HAP-1 (cell line): ENCODE results near the gene TMEM8B.

Source experiments
- DNase-seq, 2 experiments: peaks; one replicate each; pipeline ENCODE4 v3.0.0-alpha.2; 2016 to 2020; ENCODE audit warnings: low spot score in 2 of 2
- H3K27me3 ChIP-seq: fragments of 250-450 bp; sonication (Bioruptor Pico); 2 replicates; pipeline ENCODE4 v1.5.1; 2020; ENCODE audit warnings: low read depth, mild to moderate bottlenecking, moderate library complexity
- H3K36me3 ChIP-seq: fragments of 250-450 bp; sonication (Bioruptor Pico); replicated peaks from 2 replicates; pipeline ENCODE4 v1.5.1; 2020; ENCODE audit warnings: mild to moderate bottlenecking
- H3K4me1 ChIP-seq: fragments of 250-450 bp; sonication (Bioruptor Pico); 2 replicates; pipeline ENCODE4 v1.5.1; 2020; ENCODE audit warnings: mild to moderate bottlenecking
- H3K4me3 ChIP-seq: fragments of 250-450 bp; sonication (Bioruptor Pico); 2 replicates; pipeline ENCODE4 v1.5.1; 2020; ENCODE audit warnings: mild to moderate bottlenecking, moderate library complexity
- H3K9me3 ChIP-seq: fragments of 250-450 bp; sonication (Bioruptor Pico); 2 replicates; pipeline ENCODE4 v1.5.1; 2020; ENCODE audit warnings: mild to moderate bottlenecking, moderate library complexity
- in situ Hi-C: fragments of 300-500 bp; cut with MboI; formaldehyde crosslinking; loops from 3 replicates; pipeline ENCODE4 v1.14.3; 2020; ENCODE audit warnings: low sequenced_read_pairs, inconsistent platforms, mixed read lengths

Gene TMEM8B

GRCh38 chr9:35829084-35829763, at the start of gene TMEM8B:
TMEM8B (plus strand) TSS chr9:35829228; CDS start chr9:35829448, 220 bp downstream.
- Histone ChIP-seq H3K36me3 (no peaks in the 10 kb centered on the region), H3K4me1 (peaks cover 5% of the 10 kb centered on the region), H3K27me3 (no peaks in the 10 kb centered on the region), H3K4me3 (peak within 1 kb of the TSS; percentile 41), H3K9me3 (no peaks in the 10 kb centered on the region)
- peak; percentile 94 to 99 for DNase-seq
- in situ Hi-C loops: no loop called here

- Histone ChIP-seq H3K4me1 (peaks cover 6% of the 10 kb centered on the region), H3K36me3 (no peaks in the 10 kb centered on the region), H3K9me3 (no peaks in the 10 kb centered on the region), H3K4me3 (no peak overlapping the region), H3K27me3 (no peaks in the 10 kb centered on the region)
- DNase-seq: no peak
- in situ Hi-C loops: no loop called here
Measured at GRCh38 chr9:35781066-35781465, 48.0 kb upstream of the TMEM8B start.

GRCh38 chr9:35783418-35783817, 45.6 kb upstream of the TMEM8B start:
- H3K27me3 ChIP-seq: no peaks in the 10 kb centered on the region
- H3K36me3 ChIP-seq: no peaks in the 10 kb centered on the region; the same call in 1 of the 2 replicates
- no peaks in the 10 kb centered on the region for H3K9me3 ChIP-seq
- in situ Hi-C loops: no loop called here
- peaks cover 2% of the 10 kb centered on the region; the same call in 1 of the 2 replicates for H3K4me1 ChIP-seq
- no peak for DNase-seq
- H3K4me3 ChIP-seq: no peak overlapping the region

- in situ Hi-C loops: no loop called here
- H3K36me3 ChIP-seq: peaks cover 9% of the 10 kb centered on the region
- no peaks in the 10 kb centered on the region for H3K9me3 ChIP-seq
- H3K27me3 ChIP-seq: no peaks in the 10 kb centered on the region
- H3K4me3 ChIP-seq: no peak overlapping the region
- peaks cover 26% of the 10 kb centered on the region for H3K4me1 ChIP-seq
- peak; percentile 76 to 93 for DNase-seq
Measured at GRCh38 chr9:35789541-35789940, 39.5 kb upstream of the TMEM8B start.

GRCh38 chr9:35790025-35790384, 39.0 kb upstream of the TMEM8B start:
- peaks cover 9% of the 10 kb centered on the region for H3K36me3 ChIP-seq
- no peak for DNase-seq
- no peaks in the 10 kb centered on the region for H3K9me3 ChIP-seq
- H3K4me3 ChIP-seq: no peak overlapping the region
- H3K4me1 ChIP-seq: peaks cover 26% of the 10 kb centered on the region
- in situ Hi-C loops: loop anchor here (5.0 kb wide), 1 partner anchor 92 kb away; no protein-coding TSS in a partner anchor
- no peaks in the 10 kb centered on the region for H3K27me3 ChIP-seq

- H3K4me3 ChIP-seq: no peak overlapping the region
- H3K9me3 ChIP-seq: no peaks in the 10 kb centered on the region
- in situ Hi-C loops: loop anchor here (5.0 kb wide), 1 partner anchor 92 kb away; no protein-coding TSS in a partner anchor
- H3K27me3 ChIP-seq: no peaks in the 10 kb centered on the region
- peak; percentile 76 to 84 for DNase-seq
- peaks cover 9% of the 10 kb centered on the region for H3K36me3 ChIP-seq
- peaks cover 26% of the 10 kb centered on the region for H3K4me1 ChIP-seq
Measured at GRCh38 chr9:35790385-35791296, 38.4 kb upstream of the TMEM8B start.

- Histone ChIP-seq H3K36me3 (peaks cover 9% of the 10 kb centered on the region), H3K9me3 (no peaks in the 10 kb centered on the region), H3K4me1 (peaks cover 26% of the 10 kb centered on the region), H3K4me3 (no peak within 1 kb of the TSS), H3K27me3 (no peaks in the 10 kb centered on the region)
- DNase-seq: no peak
- in situ Hi-C loops: loop anchor here (5.0 kb wide), 1 partner anchor 91 kb away; no protein-coding TSS in a partner anchor
Measured at GRCh38 chr9:35791297-35791921, 37.6 kb upstream of the TMEM8B start, which contains the start of gene NPR2. NPR2 (plus strand) TSS chr9:35791591; CDS start chr9:35792409, 818 bp downstream.

GRCh38 chr9:35792024-35792813, 36.8 kb upstream of the TMEM8B start:
- no peak for DNase-seq
- H3K36me3 ChIP-seq: peaks cover 9% of the 10 kb centered on the region
- no peaks in the 10 kb centered on the region for H3K9me3 ChIP-seq
- H3K27me3 ChIP-seq: no peaks in the 10 kb centered on the region
- peaks cover 26% of the 10 kb centered on the region for H3K4me1 ChIP-seq
- no peak overlapping the region for H3K4me3 ChIP-seq
- in situ Hi-C loops: loop anchor here (5.0 kb wide), 1 partner anchor 90 kb away; no protein-coding TSS in a partner anchor

- no peak for DNase-seq
- Histone ChIP-seq H3K4me3 (no peak overlapping the region), H3K4me1 (peaks cover 26% of the 10 kb centered on the region), H3K9me3 (no peaks in the 10 kb centered on the region), H3K36me3 (peaks cover 9% of the 10 kb centered on the region), H3K27me3 (no peaks in the 10 kb centered on the region)
- in situ Hi-C loops: loop anchor here (5.0 kb wide), 1 partner anchor 89 kb away; no protein-coding TSS in a partner anchor
Measured at GRCh38 chr9:35792826-35793225, 36.2 kb upstream of the TMEM8B start.

GRCh38 chr9:35793461-35793860, 35.6 kb upstream of the TMEM8B start:
- in situ Hi-C loops: loop anchor here (5.0 kb wide), 1 partner anchor 89 kb away; no protein-coding TSS in a partner anchor
- no peak overlapping the region for H3K4me3 ChIP-seq
- no peak for DNase-seq
- H3K9me3 ChIP-seq: no peaks in the 10 kb centered on the region
- H3K27me3 ChIP-seq: no peaks in the 10 kb centered on the region
- peaks cover 24% of the 10 kb centered on the region for H3K4me1 ChIP-seq
- peaks cover 9% of the 10 kb centered on the region for H3K36me3 ChIP-seq

- Histone ChIP-seq H3K9me3 (no peaks in the 10 kb centered on the region), H3K4me3 (no peak overlapping the region), H3K36me3 (peaks cover 6% of the 10 kb centered on the region), H3K27me3 (no peaks in the 10 kb centered on the region), H3K4me1 (peaks cover 3% of the 10 kb centered on the region)
- in situ Hi-C loops: no loop called here
- DNase-seq: no peak
Measured at GRCh38 chr9:35795695-35796094, 33.3 kb upstream of the TMEM8B start.

- H3K9me3 ChIP-seq: no peaks in the 10 kb centered on the region
- in situ Hi-C loops: no loop called here
- H3K27me3 ChIP-seq: no peaks in the 10 kb centered on the region
- DNase-seq: no peak
- H3K4me1 ChIP-seq: no peaks in the 10 kb centered on the region
- H3K4me3 ChIP-seq: no peak overlapping the region
- peaks cover 12% of the 10 kb centered on the region for H3K36me3 ChIP-seq
Measured at GRCh38 chr9:35797311-35798109, 31.5 kb upstream of the TMEM8B start.
